Heart left ventricle (tissue), 16 donors: Measurements from ENCODE around the gene DENND1C. TPM values are rescaled to one million over a fixed set of nuclear protein-coding genes. Genes with fewer than 3 reads are reported as not detected.

ENCODE experiments used
- ATAC-seq, 4 donors: fragments of 200-7000 bp; cut with Tn5 transposase; one replicate each; pipeline ENCODE4 v1.9.1; 2020 to 2022; ENCODE audit warnings: moderate library complexity in 4 of 4, mild to moderate bottlenecking in 3 of 4, moderate number of reproducible peaks in 1 of 4
- DNase-seq, 5 donors: peaks; one replicate each; pipeline ENCODE4 v3.0.0-alpha.2; 2020
- H3K27ac ChIP-seq, 12 donors: fragments of 200-600 bp; sonication (generic) in 4 of 12; one replicate each; pipeline versions ENCODE4 v1.5.0 to v1.8.0; 2016 to 2022; ENCODE audit warnings: mild to moderate bottlenecking in 2 of 12
- H3K27me3 ChIP-seq, 9 donors: fragments of 200-600 bp; sonication (generic) in 2 of 9; one replicate each; pipeline versions ENCODE4 v1.5.1 to v1.8.0; 2016 to 2022; ENCODE audit warnings: mild to moderate bottlenecking in 3 of 9
- H3K36me3 ChIP-seq, 9 donors: fragments of 200-600 bp; sonication (generic) in 2 of 9; one replicate each; pipeline versions ENCODE4 v1.5.0 to v1.8.0; 2018 to 2022; ENCODE audit warnings: mild to moderate bottlenecking in 2 of 9
- H3K4me1 ChIP-seq, 12 donors: fragments of 200-600 bp; sonication (generic) in 4 of 12; one replicate each; pipeline versions ENCODE4 v1.5.0 to v1.8.0; 2016 to 2022; ENCODE audit warnings: mild to moderate bottlenecking in 3 of 12
- H3K4me3 ChIP-seq, 12 donors: fragments of 200-600 bp; sonication (generic) in 4 of 12; one replicate each; pipeline versions ENCODE4 v1.5.0 to v1.8.0; 2017 to 2022; ENCODE audit warnings: mild to moderate bottlenecking in 9 of 12, moderate library complexity in 4 of 12
- H3K9me3 ChIP-seq, 12 donors: fragments of 200-600 bp; sonication (generic) in 4 of 12; one replicate each; pipeline versions ENCODE4 v1.5.0 to v1.8.0; 2016 to 2022; ENCODE audit warnings: mild to moderate bottlenecking in 1 of 12
- CTCF ChIP-seq, 12 donors: fragments of 200-600 bp; sonication (generic) in 4 of 12; IDR thresholded peaks; one replicate each; pipeline versions ENCODE4 v1.5.0 to v1.8.0; 2018 to 2022; ENCODE audit warnings: antibody characterized with exemption in 12 of 12, mild to moderate bottlenecking in 5 of 12
- POLR2A ChIP-seq, 2 donors: fragments of 450-650 bp; IDR thresholded peaks; one replicate each; pipeline ENCODE4 v1.6.1; 2017; ENCODE audit warnings: antibody characterized with exemption in 2 of 2, mild to moderate bottlenecking in 2 of 2, moderate library complexity in 2 of 2
- WGBS, 4 donors: extraction: QIAGEN DNeasy Blood & Tissue Kit in 2 of 4; methylation state at CpG; one replicate each; pipeline versions ENCODE4 v1.1.5 to v1.1.7; 2013 to 2018; 5-methylcytosine and 5-hydroxymethylcytosine counted together
- intact Hi-C, 10 donors: fragments of 100-400 bp; cut with DNase I; formaldehyde crosslinking; loops; one replicate each; pipeline versions ENCODE4 v1.11.1 to v1.14.2; 2022
- polyA plus RNA-seq, 2 donors: library from polyadenylated mRNA; stranded (reverse); fragments of 200-250 nt; gene quantifications; one replicate each; pipeline ENCODE4 v1.2.3, GENCODE V29; 2013
- total RNA-seq, 9 donors: library from RNA; depleted of rRNA in 2 of 9; stranded (reverse); fragments of >200 nt in 2 of 9; fragmentation: NEBNext Ultra II Directional in 3 of 9; extraction: Animal tissue kit (Norgen Biotek cat#: 25700) in 3 of 9; gene quantifications; one replicate each; pipeline versions ENCODE4 v1.1.0 to v1.2.4, GENCODE V29; 2016 to 2023
- donor health status: ischemic (EF 13 %, LVEDD 7.1; RV severe dilation, severe dysfunction).
- donor health status: healthy with polysubstance abuse.
- donor health status: DM: no; HTN: yes; CAD: no.
- donor health status: DM: no; HTN: no; CAD: no.
- donor health status: ischemic (EF 25% LVEDD 6.9; RV normal size, moderate dysfunction).
- donor health status: ischemic (EF 25% LVEDD 5.7; RV mildly dilated, moderate dysfunction).
- donor health status: healthy.
- donor health status: DM: yes; HTN: yes; CAD: no.
- donor health status: ischemic (EF 35%, LVEDD 5.7; RV mildly dilated, moderate dysfunction).
- donor health status: nonischemic (EF 11% LVEDD 7.7; RV severe dilation, severe dysfunction).
- donor health status: DM: yes; HTN: yes; CAD: no.
- donor health status: PGD.
- donor health status: ischemic (EF 29% LVEDD 5.4; RV normal size, mild dysfunction).
- donor health status: nonischemic (EF 23%, LVEDD 6.1; RV moderate dilation, normal function).

DENND1C gene
- total and polyA plus RNA-seq, 11 donors: 0.17 to 9.5 (median 0.45) TPM

- intact Hi-C loops: no loop called here
- H3K36me3 ChIP-seq: peaks cover 0 to 30% (median 0%) of the 10 kb centered on the region in 9 donors
- DNase-seq: no peak
Measured at GRCh38 chr19:6443986-6444385, 37.6 kb downstream of the DENND1C start.

GRCh38 chr19:6442087-6442688 is 39.4 kb downstream of the DENND1C start:
- ATAC-seq (no peak), DNase-seq (no peak)
- no peaks in the 10 kb centered on the region for H3K27me3 ChIP-seq
- no peak overlapping the region for H3K4me3 ChIP-seq
- H3K4me1 ChIP-seq: no peaks in the 10 kb centered on the region
- H3K9me3 ChIP-seq: peaks cover 0 to 18% (median 0%) of the 10 kb centered on the region in 12 donors
- H3K36me3 ChIP-seq: peaks cover 0 to 25% (median 0%) of the 10 kb centered on the region in 9 donors
- 83 to 88% (median 88%) methylated on average over 12 to 13 of the region's 13 CpGs for WGBS, 4 donors
- intact Hi-C loops: no loop called here
- no peak for TF ChIP-seq CTCF (IDR thresholded peaks at IDR 0.05)
- TF ChIP-seq POLR2A (IDR thresholded peaks at IDR 0.05): no peak
- no peak overlapping the region for H3K27ac ChIP-seq

More at GRCh38 chr19:6443986-6444385, 37.6 kb downstream of the DENND1C start:
- ATAC-seq: no peak
- Histone ChIP-seq H3K9me3 (peaks cover 0 to 18% (median 0%) of the 10 kb centered on the region in 12 donors), H3K4me1 (no peaks in the 10 kb centered on the region), H3K27me3 (no peaks in the 10 kb centered on the region), H3K4me3 (no peak overlapping the region), H3K27ac (no peak overlapping the region)
- TF ChIP-seq POLR2A (IDR thresholded peaks at IDR 0.05) (no peak), CTCF (IDR thresholded peaks at IDR 0.05) (no peak)
- 89 to 96% (median 94%) methylated on average over 12 to 13 of the region's 13 CpGs for WGBS, 4 donors

GRCh38 chr19:6440905-6441304 is 40.7 kb downstream of the DENND1C start:
- no peaks in the 10 kb centered on the region for H3K27me3 ChIP-seq
- H3K36me3 ChIP-seq: peaks cover 0 to 12% (median 0%) of the 10 kb centered on the region in 9 donors
- WGBS, 4 donors: 79 to 91% (median 86%) methylated on average over 3 of the region's 3 CpGs
- H3K4me1 ChIP-seq: no peaks in the 10 kb centered on the region
- intact Hi-C loops: no loop called here
- TF ChIP-seq POLR2A (IDR thresholded peaks at IDR 0.05) (no peak), CTCF (IDR thresholded peaks at IDR 0.05) (no peak)
- no peak for DNase-seq
- H3K9me3 ChIP-seq: peaks cover 0 to 9% (median 0%) of the 10 kb centered on the region in 12 donors
- H3K4me3 ChIP-seq: no peak overlapping the region
- no peak overlapping the region for H3K27ac ChIP-seq
- ATAC-seq: no peak

- Histone ChIP-seq H3K27ac (no peak overlapping the region), H3K9me3 (no peaks in the 10 kb centered on the region), H3K27me3 (no peaks in the 10 kb centered on the region), H3K4me1 (no peaks in the 10 kb centered on the region), H3K36me3 (peaks cover 0 to 3% (median 0%) of the 10 kb centered on the region in 9 donors), H3K4me3 (no peak overlapping the region)
- intact Hi-C loops: no loop called here
- WGBS, 4 donors: 81 to 90% (median 88%) methylated on average over 4 of the region's 4 CpGs
- TF ChIP-seq CTCF (IDR thresholded peaks at IDR 0.05) (no peak), POLR2A (IDR thresholded peaks at IDR 0.05) (no peak)
- DNase-seq (no peak), ATAC-seq (no peak)
Measured at GRCh38 chr19:6439743-6440142, 41.8 kb downstream of the DENND1C start.
